G401.6 (cell line): ENCODE results near the gene AFG1L.
A peak's percentile ranks its signal among the peaks of the same experiment; 100 is the strongest.
"Not testable (repeated sequence)": the region's sequence is repeated elsewhere in the genome, so short reads cannot be mapped to it uniquely, and the experiment has no call there.

Experiments
- FAIRE-seq: peaks from 2 replicates; lab custom pipeline; 2012; peaks lifted over from hg19 to GRCh38; lab: Jason Lieb, UNC

AFG1L gene

GRCh38 chr6:108353853-108354252 is 59.0 kb downstream of the AFG1L start:
- no peak for FAIRE-seq

DNA sequence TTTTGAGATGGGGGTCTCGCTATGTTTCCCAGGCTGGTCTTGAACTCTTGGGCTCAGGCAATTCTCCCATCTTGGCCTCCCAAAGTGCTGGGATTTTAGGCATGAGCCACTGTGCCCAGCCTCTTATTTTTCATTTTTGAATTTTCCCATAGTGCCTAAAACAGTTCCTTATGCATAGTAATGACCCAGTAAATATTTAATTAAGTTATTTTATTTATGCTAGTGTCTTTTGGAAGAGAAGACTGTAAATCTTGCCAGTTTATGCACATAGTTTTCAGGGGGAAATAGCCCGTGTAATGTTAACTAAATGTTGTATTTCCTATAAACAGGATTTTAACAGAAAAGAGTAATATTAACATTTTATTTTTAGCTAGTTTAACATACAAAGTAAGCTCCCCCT is 60.3 kb downstream of the AFG1L start:
- no peak for FAIRE-seq

GRCh38 chr6:108355890-108356289 is 61.0 kb downstream of the AFG1L start:
- no peak for FAIRE-seq

DNA sequence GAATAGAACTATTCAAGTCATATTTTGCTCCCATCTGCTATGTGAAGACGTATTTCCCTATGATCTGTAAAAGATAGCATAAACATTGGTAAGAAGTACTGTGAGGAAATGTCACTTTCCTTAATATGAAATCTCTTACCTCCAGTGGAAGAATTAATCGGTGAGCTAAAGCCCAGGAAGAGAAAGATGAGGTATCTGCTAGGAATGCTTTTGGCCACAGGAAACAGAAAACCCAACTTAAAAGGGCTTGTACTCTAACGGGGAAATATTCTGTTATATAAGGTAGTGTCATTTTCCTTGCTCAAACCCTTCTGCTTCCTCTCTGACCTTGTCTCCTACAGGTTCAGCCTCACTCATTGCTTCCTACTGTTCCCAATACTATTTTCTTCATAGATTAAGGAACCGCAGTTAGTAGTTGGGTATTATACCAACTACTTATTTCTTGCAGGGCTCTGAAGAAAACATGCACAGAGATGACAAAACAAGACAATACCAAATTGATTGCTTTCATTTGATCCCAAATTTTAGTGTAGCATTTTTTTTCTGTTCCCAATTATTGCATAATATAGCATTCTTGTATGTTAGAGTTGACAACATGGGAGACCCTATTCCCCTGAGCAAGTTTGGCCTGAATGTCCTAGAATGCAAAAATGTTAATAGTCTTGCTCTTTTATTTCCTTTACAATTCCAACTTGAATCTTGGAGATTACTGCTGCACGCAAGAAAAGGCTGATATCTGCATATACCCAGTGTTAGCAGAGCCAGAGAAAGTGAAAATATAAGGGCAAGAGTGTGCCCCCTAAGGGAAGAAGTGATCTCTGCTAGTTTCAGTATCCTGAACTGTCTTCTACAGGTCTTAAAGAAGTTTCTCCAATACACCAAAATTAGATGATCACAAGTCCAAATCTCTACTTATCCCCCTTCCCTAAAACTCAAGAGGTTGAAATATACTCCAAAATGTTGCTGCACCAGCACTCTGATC is 65.3 kb downstream of the AFG1L start:
- FAIRE-seq: peak; percentile 27

DNA sequence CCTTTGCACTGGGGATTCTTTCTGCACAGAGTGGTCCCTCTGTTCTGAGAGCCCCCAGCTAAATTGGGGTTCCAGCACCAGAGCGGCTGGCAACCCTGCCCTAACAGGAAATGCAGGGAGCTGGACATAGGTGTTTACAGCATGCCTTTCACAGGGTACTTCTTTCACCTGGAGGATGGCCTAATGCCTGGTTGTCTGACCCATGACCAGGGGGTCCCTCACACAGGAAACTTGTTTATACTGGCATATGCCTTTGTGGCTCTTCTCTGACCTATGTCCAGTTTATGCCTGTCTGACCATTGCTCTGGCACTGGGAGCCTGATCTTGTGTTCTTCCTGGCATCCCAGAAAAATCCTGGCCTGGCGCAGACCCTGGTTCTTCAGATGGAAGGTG is 66.1 kb downstream of the AFG1L start:
- no peak for FAIRE-seq

DNA sequence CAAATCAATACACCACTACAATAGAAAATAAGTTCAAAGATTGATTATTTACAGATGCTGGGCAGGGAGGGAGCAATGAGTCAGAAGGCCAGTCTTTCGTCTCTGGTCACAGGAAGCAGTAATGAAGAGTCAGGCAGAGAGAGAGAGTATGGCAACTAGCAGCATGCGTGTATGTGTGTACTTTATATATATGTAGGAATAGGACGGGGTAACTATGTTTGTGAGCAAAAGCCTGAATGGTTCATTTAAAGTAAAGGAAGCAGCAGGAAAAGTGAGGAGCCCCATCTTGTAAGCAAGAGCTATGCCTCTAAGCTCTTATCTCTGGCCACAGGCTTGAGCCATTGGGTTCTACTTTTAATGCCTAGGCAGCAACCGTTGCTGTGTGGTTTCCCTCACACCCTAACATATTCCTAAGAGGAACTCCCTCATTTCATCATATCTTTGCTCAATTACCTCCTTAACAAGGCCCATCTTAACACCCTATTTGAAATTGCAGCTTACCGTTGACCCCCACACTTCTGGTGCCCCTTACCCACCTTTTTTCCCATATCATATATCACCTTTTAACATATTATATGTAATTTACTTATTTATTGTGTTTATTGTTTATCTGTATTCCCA is 66.6 kb downstream of the AFG1L start:
- FAIRE-seq: no peak

DNA sequence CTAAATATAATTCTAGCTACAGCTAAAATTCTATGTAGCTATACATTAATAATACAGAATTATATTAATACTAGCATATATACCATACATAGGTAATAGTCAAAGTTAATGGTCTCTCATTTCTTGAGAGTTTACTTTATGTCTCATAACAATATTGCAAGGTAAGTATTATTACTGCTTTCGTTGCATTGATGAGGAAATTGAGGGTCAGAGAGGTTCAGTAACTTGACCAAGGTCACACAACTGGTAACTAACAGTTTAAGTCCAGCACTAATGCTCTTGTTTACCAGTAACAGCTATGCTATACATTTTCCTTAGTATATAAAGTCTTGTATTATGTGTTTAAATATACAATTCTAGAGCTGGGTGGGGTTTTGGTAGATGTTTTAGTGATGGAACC is 67.6 kb downstream of the AFG1L start:
- no peak for FAIRE-seq

- no peak for FAIRE-seq
Measured at GRCh38 chr6:108363113-108363512, 68.3 kb downstream of the AFG1L start.

DNA sequence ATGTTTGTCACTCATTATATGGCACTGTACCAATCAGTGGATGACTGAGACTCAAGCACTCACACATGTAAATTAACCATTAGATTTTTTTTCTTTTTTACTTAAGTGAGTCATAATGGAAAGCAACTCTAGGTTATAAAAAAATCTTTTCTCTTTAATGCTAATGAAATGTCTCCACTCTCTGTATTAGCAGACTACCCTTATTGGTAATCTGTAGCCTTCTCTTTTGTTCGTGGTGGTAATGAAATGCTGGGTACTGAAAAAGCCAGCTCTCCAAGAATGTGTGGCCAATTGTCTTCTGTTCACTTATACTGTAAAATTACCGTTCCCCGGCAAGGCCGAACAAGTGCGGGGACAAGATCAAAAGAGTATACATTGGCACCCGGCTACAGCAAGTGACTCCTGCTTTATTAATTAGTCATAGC is 69.0 kb downstream of the AFG1L start:
- FAIRE-seq: no peak

- FAIRE-seq: no peak
Measured at GRCh38 chr6:108364470-108364869, 69.6 kb downstream of the AFG1L start.

DNA sequence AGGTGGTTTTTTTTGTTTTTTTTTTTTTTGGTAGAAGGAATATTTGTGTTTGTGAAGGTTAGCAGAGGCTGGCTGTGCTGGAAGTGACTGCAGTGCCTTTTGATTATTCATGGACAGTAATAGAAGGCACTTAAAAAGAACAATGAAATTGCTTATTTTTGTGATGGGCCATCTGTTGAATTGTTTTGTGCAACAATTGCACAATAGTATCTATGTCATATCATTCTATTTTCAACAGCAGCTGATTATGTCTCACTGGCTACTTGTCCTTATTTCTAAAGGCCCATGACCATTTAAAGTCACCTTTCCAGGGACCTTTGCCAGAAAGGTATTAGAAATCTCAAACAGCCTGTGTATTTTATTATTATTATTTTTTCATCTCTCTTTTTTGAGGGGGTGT is 70.6 kb downstream of the AFG1L start:
- FAIRE-seq: no peak

DNA sequence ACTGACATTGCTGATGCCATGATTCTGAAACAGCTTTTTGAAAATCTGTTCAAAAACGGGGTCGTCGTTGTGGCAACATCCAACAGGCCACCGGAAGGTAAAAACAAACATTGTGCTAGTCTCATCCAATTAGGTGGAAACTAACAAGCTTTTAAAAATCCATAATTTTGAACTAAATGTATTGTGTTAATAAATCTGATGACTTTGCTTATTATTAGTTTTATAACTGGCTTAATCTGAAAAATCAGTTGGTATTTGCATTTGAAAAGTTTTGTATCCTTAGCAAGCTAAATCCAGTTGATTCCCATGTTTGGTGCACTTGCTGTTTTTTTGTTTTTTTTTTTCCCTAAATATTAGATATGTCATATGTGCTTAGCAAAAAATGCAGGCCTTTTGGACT is 71.4 kb downstream of the AFG1L start:
- no peak for FAIRE-seq

DNA sequence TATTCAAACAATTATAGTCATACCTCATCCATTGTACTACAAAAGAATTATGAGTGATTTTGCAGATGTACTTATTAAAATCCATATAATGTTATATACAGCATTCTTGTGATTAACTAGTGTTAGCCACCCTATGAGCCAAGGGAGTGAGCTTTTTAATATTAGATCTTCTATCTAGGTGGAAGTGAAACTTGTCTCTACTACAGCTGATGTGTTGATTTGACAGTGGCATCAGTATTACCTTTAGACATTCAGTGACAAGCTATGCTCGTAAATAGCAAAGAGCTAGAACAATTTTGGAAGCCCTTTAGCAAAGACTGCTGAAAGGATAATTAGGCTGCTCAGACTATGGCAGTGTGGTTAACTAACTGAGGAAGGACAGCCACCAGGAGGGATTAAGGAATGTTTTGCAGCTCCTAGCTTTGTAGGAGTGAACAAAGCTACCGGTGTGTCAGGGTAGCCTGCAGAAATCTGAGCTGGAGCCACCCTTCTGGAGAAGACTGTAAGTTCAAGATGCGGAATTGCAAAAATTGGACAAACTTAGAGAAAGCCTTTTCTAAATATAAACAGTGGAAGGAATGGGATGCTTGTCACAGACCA is 73.7 kb downstream of the AFG1L start:
- no peak for FAIRE-seq

- FAIRE-seq: peak; percentile 48
Measured at GRCh38 chr6:108380876-108381275, 86.0 kb downstream of the AFG1L start.

DNA sequence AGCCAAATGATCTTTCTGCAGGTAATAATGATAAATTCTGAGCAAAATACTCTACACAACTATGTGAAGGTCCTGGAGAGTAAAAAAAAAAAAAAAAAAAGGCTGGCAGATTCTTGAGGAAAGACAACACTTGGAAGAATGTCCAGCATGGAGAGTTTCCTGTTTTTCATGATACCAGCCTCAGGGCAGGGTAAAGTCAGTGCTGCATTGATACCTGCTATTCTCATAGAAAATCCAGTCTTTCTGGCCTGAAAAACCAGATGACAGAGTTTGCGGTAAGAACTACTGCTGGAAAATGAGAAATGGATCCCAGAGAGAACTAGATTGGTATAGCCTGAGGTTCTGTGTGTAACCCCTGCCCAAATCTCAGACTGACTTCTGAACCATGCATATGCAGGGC is 89.1 kb downstream of the AFG1L start:
- no peak for FAIRE-seq

GRCh38 chr6:108389190-108389589 is 94.3 kb downstream of the AFG1L start:
- not testable (repeated sequence) for FAIRE-seq

DNA sequence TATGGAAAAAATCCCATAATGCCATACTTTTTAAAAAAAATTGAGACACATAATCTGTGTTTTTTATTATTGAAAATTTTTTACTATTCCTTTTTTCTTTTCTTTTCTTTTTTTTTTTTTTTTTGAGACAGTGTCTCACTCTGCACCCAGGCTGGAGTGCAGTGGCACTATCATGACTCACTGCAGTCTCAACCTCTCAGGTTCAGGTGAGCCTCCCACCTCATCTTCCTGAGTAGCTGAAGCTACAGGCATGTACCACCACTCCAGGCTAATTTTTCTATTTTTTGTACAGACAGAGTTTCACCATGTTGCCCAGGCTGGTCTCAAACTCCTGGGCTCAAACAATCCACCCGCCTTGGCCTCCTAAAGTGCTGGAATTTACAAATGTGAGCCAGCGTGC is 100.4 kb downstream of the AFG1L start:
- no peak for FAIRE-seq

DNA sequence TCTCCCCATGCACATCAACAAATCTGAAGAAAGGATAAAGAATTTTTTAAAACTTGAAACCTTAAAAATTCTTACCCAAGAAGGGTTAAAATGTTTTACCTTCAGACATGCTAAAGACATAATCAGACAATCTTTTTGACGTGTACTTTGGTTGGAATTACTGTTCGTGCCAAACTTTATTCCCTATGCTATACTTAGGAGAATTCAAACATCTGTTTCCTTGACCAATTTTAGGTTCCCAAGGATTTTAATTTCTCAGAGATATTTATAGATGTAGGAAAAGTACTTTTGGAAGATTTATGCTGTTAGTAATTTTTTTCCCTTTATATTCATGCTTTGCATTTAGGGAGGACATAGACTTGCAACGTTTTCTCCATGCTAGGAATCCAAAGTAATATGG is 108.4 kb downstream of the AFG1L start:
- FAIRE-seq: no peak

GRCh38 chr6:108406943-108407342 is 112.1 kb downstream of the AFG1L start:
- FAIRE-seq: no peak

- FAIRE-seq: no peak
Measured at GRCh38 chr6:108407904-108408827, 113.3 kb downstream of the AFG1L start.

GRCh38 chr6:108408861-108409260 is 114.0 kb downstream of the AFG1L start:
- FAIRE-seq: no peak
